MM.1S (cell line): ENCODE results near the gene ROBO2.
A peak's percentile ranks its signal among the peaks of the same experiment; 100 is the strongest.

Source experiments
- DNase-seq: peaks from one replicate; pipeline ENCODE4 v3.0.0-alpha.2; 2015
- H2AFZ ChIP-seq: fragments of 300-600 bp; sonication (generic); 2 replicates; pipeline ENCODE4 v1.6.0; 2016; ENCODE audit warnings: antibody characterized with exemption, low read length
- H3F3A ChIP-seq: fragments of 300-600 bp; sonication (generic); 2 replicates; pipeline ENCODE4 v1.6.1; 2016; ENCODE audit warnings: mild to moderate bottlenecking, antibody characterized with exemption, low read length, moderate library complexity, mixed read lengths; ENCODE audit not compliant: insufficient read depth
- H3K27ac ChIP-seq: fragments of 300-600 bp; sonication (generic); 2 replicates; pipeline ENCODE4 v1.5.1; 2016; ENCODE audit warnings: mild to moderate bottlenecking, low read length
- H3K27me3 ChIP-seq: fragments of 300-600 bp; sonication (generic); replicated peaks from 2 replicates; pipeline ENCODE4 v1.6.0; 2016; ENCODE audit warnings: low read length; ENCODE audit not compliant: insufficient read depth
- H3K36me3 ChIP-seq: fragments of 300-600 bp; sonication (generic); replicated peaks from 2 replicates; pipeline ENCODE4 v1.6.1; 2016; ENCODE audit warnings: mild to moderate bottlenecking, low read length, mixed read lengths; ENCODE audit not compliant: insufficient read depth
- H3K4me1 ChIP-seq: fragments of 300-600 bp; sonication (generic); 2 replicates; pipeline ENCODE4 v1.6.1; 2016; ENCODE audit warnings: low read length, mixed read lengths
- H3K4me2 ChIP-seq: fragments of 300-600 bp; sonication (generic); 2 replicates; pipeline ENCODE4 v1.6.0; 2016; ENCODE audit warnings: low read depth, low read length
- H3K4me3 ChIP-seq: fragments of 300-600 bp; sonication (generic); 2 replicates; pipeline ENCODE4 v1.5.1; 2016; ENCODE audit warnings: low read length, mixed read lengths
- H3K79me2 ChIP-seq: fragments of 300-600 bp; sonication (generic); 2 replicates; pipeline ENCODE4 v1.6.1; 2016; ENCODE audit warnings: mixed run types, low read length, mixed read lengths
- H3K9ac ChIP-seq: fragments of 300-600 bp; sonication (generic); 2 replicates; pipeline ENCODE4 v1.6.1; 2016; ENCODE audit warnings: low read length, mixed read lengths
- H3K9me2 ChIP-seq: fragments of 300-600 bp; sonication (generic); replicated peaks from 2 replicates; pipeline ENCODE4 v1.6.1; 2016; ENCODE audit warnings: mild to moderate bottlenecking, low read length, mixed read lengths; ENCODE audit not compliant: insufficient read depth
- H3K9me3 ChIP-seq: fragments of 300-600 bp; sonication (generic); replicated peaks from 2 replicates; pipeline ENCODE4 v1.6.1; 2016; ENCODE audit warnings: mild to moderate bottlenecking, low read length, mixed read lengths; ENCODE audit not compliant: insufficient read depth
- H4K20me1 ChIP-seq: fragments of 300-600 bp; sonication (generic); 2 replicates; pipeline ENCODE4 v1.6.1; 2016; ENCODE audit warnings: mild to moderate bottlenecking, low read length, moderate library complexity, mixed read lengths; ENCODE audit not compliant: insufficient read depth
- CTCF ChIP-seq: fragments of 300-600 bp; sonication (generic); IDR thresholded peaks from 2 replicates; pipeline ENCODE4 v1.5.1; 2016; ENCODE audit warnings: antibody characterized with exemption, low read length, mixed read lengths
- EZH2 ChIP-seq: fragments of 300-600 bp; sonication (generic); optimal IDR thresholded peaks from 2 replicates; pipeline ENCODE3; 2017; ENCODE audit warnings: low read depth, mild to moderate bottlenecking, antibody characterized with exemption, low read length, mixed read lengths
- EZH2phosphoT487 ChIP-seq: fragments of 300-600 bp; sonication (generic); IDR thresholded peaks from 2 replicates; pipeline ENCODE4 v1.6.1; 2018; ENCODE audit warnings: antibody characterized with exemption, low read length

The ROBO2 gene

GRCh38 chr3:77420336-77420735, 380.4 kb downstream of the ROBO2 start:
- Histone ChIP-seq H3K27ac (no peak overlapping the region), H3K4me1 (no peaks in the 10 kb centered on the region), H3K27me3 (no peaks in the 10 kb centered on the region), H3F3A (no peaks in the 10 kb centered on the region), H3K9me2 (no peaks in the 10 kb centered on the region), H3K9me3 (no peaks in the 10 kb centered on the region), H3K4me3 (no peak overlapping the region), H4K20me1 (no peaks in the 10 kb centered on the region), H3K36me3 (no peaks in the 10 kb centered on the region), H3K9ac (no peak overlapping the region), H2AFZ (no peak overlapping the region), H3K79me2 (no peaks in the 10 kb centered on the region), H3K4me2 (no peak overlapping the region)
- TF ChIP-seq EZH2 (no peak), EZH2phosphoT487 (no peak), CTCF (no peak)
- DNase-seq = no peak

- Histone ChIP-seq H3K4me1 (no peaks in the 10 kb centered on the region), H3K9ac (no peak overlapping the region), H3K27me3 (no peaks in the 10 kb centered on the region), H2AFZ (no peak overlapping the region; the same call in 1 of the 2 replicates), H3K27ac (no peak overlapping the region), H4K20me1 (no peaks in the 10 kb centered on the region), H3K9me3 (no peaks in the 10 kb centered on the region), H3K9me2 (no peaks in the 10 kb centered on the region), H3K4me2 (no peak overlapping the region), H3K4me3 (no peak overlapping the region), H3K36me3 (no peaks in the 10 kb centered on the region), H3F3A (no peaks in the 10 kb centered on the region), H3K79me2 (no peaks in the 10 kb centered on the region)
- peak; percentile 10 for DNase-seq
- no peak for TF ChIP-seq EZH2phosphoT487
- no peak for TF ChIP-seq CTCF
- no peak for TF ChIP-seq EZH2
Measured at GRCh38 chr3:77421916-77422315, 382.0 kb downstream of the ROBO2 start.

- Histone ChIP-seq H3K79me2 (no peaks in the 10 kb centered on the region), H3K4me3 (no peak overlapping the region), H3K4me2 (no peak overlapping the region), H3F3A (no peaks in the 10 kb centered on the region), H3K36me3 (no peaks in the 10 kb centered on the region), H3K27me3 (no peaks in the 10 kb centered on the region), H2AFZ (no peak overlapping the region), H3K9ac (no peak overlapping the region), H3K4me1 (no peaks in the 10 kb centered on the region), H4K20me1 (no peaks in the 10 kb centered on the region), H3K27ac (no peak overlapping the region), H3K9me2 (no peaks in the 10 kb centered on the region; the same call in 1 of the 2 replicates), H3K9me3 (no peaks in the 10 kb centered on the region)
- TF ChIP-seq EZH2phosphoT487 = no peak
- DNase-seq = no peak
Measured at GRCh38 chr3:77426531-77426930, 386.6 kb downstream of the ROBO2 start.

GRCh38 chr3:77427528-77427927, 387.6 kb downstream of the ROBO2 start:
- Histone ChIP-seq H3K79me2 (no peaks in the 10 kb centered on the region), H3K9me3 (no peaks in the 10 kb centered on the region), H3K27me3 (no peaks in the 10 kb centered on the region), H3K9me2 (no peaks in the 10 kb centered on the region; the same call in 1 of the 2 replicates), H3K9ac (no peak overlapping the region), H4K20me1 (no peaks in the 10 kb centered on the region), H3K4me3 (no peak overlapping the region), H3F3A (no peaks in the 10 kb centered on the region), H3K4me1 (no peaks in the 10 kb centered on the region), H3K36me3 (no peaks in the 10 kb centered on the region), H3K4me2 (no peak overlapping the region), H2AFZ (no peak overlapping the region), H3K27ac (no peak overlapping the region)
- TF ChIP-seq CTCF (no peak), EZH2 (no peak), EZH2phosphoT487 (no peak)
- peak; percentile 9 for DNase-seq
